Measurements from ENCODE around the gene HSPB9.

HSPB9 gene

DNA sequence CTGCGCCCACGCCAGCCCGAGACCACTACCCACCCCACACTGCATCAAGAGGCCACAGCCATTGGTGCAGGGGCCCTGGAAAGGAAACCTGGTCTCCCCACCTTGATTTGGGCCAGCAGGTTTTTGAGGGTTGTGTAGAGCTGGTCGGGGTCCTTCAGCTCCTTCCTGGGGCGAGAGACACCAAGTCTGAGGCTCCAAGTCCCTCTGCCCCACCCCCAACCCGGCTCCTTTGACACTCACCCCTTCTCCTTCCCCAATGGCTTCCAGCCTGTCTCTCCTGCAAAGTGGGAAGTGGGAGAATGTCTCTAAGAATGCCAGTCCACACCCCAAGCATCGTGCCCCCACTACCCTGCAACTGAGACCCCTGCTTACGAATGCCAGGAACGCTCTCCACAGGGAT lies 8.5 kb upstream of the HSPB9 start:
- no peak for DNase-seq (ENCODE audit: low spot score)
- in situ Hi-C loops (cut with MboI; ENCODE audit: low sequenced_read_pairs, unreplicated experiment): loop anchor here (10.0 kb wide), 1 partner anchor 149 kb away; the partner anchor contains the start of gene CNP
- TF ChIP-seq, protein P1, sequence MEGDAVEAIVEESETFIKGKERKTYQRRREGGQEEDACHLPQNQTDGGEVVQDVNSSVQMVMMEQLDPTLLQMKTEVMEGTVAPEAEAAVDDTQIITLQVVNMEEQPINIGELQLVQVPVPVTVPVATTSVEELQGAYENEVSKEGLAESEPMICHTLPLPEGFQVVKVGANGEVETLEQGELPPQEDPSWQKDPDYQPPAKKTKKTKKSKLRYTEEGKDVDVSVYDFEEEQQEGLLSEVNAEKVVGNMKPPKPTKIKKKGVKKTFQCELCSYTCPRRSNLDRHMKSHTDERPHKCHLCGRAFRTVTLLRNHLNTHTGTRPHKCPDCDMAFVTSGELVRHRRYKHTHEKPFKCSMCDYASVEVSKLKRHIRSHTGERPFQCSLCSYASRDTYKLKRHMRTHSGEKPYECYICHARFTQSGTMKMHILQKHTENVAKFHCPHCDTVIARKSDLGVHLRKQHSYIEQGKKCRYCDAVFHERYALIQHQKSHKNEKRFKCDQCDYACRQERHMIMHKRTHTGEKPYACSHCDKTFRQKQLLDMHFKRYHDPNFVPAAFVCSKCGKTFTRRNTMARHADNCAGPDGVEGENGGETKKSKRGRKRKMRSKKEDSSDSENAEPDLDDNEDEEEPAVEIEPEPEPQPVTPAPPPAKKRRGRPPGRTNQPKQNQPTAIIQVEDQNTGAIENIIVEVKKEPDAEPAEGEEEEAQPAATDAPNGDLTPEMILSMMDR (IDR thresholded peaks at IDR 0.05; ENCODE audit: borderline replicate concordance, control extremely low read depth, extremely low read depth, insufficient read depth, missing control alignments): no peak

DNA sequence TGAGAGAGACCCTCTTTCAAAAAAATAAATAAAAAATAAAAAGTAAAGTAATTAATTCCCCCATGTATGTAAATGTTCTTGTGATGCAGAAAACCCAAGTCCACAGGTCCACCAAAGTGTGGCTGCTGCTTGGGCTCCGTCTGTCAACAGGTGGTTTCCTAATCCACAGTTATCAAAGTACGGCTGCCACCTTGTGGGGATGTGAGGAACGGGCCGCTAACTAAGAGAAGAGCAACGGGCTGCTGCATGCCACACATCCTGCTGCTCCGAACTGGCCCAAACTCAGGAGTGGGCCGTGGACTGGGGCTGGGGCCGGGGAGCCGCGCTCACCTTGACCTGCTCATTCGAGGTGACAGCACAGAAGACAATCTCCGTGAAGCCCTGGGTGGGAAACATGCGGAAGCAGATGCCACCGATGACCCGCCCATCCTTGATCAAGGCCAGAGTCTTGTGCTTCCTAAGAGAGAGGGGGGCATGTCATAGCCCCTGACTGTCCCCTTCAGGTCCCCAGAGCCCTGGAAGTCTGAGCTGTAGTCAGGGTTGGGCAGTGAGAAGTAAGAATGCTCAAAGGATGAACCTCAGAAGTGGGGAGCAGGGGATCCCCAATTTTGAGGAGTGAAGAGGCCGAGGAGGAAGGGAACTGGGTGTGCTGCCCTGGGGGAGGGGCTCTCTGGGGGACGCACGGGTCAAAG lies 5.8 kb upstream of the HSPB9 start:
- in situ Hi-C loops (cut with MboI; ENCODE audit: low sequenced_read_pairs, unreplicated experiment): loop anchor here (10.0 kb wide), 1 partner anchor 152 kb away; the partner anchor contains the start of gene CNP

DNA sequence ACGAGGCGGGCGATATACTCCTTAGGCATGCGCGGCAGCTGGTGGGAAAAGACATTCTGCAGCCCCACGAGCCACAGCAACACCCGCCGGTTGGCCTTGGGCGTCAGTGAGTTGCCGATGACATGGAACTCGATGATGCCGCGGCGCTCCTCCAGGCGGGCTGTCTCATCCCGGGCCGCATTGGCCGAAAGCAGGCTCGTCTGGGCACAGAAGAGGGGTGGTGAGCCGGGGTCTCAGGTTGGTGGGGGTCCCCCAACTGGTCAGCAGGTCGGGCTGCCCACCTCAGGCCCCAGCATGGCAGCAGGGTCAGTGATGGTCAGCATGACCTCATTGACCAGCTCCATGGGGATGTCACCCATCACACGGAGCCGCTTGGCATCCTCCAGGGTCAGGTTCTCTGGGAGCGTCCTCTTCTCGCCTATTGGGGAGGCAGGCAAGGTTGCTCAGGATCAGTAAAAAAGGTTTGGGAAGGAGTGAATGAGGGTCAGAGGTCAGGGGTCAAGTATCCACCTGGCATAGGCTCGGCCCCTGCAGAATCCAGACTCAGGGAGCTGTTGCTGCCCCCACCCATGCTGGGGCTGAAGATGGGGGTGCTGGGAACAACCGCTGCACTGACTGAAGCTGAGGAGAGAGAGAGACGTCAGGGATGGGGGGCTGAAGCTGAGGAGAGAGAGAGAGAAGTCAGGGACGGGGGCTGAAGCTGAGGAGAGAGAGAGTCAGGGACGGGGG lies 5.0 kb upstream of the HSPB9 start:
- TF ChIP-seq, protein P1 (IDR thresholded peaks at IDR 0.05; ENCODE audit: borderline replicate concordance, control extremely low read depth, extremely low read depth, insufficient read depth, missing control alignments): no peak
- in situ Hi-C loops (cut with MboI; ENCODE audit: low sequenced_read_pairs, unreplicated experiment): loop anchor here (10.0 kb wide), 1 partner anchor 153 kb away; the partner anchor contains the start of gene CNP
- no peak for DNase-seq (ENCODE audit: low spot score)

More for the DNA sequence above, 5.8 kb upstream of the HSPB9 start:
- TF ChIP-seq, protein P1 (IDR thresholded peaks at IDR 0.05; ENCODE audit: borderline replicate concordance, control extremely low read depth, extremely low read depth, insufficient read depth, missing control alignments): peak; percentile 89
- DNase-seq (ENCODE audit: low spot score): peak; percentile 87

DNA sequence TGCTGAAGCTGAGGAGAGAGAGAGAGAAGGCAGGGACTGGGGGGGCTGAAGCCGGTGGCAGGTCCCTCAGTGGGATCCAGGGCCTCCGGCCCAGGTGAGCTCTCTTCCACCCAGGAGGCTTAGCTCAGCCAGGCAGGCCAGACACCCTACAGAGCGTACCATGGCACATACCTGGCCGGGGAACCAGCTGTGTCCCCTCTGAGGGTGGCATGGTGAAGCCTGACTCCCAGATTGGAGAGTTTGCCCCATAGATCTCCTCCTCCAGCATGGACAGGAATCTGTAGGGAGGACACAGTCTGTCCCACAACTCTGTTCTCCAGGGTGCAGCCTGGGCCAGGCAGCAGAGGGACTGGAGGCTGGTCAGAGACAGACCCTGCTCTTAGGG lies 4.5 kb upstream of the HSPB9 start:
- TF ChIP-seq, protein P1 (IDR thresholded peaks at IDR 0.05; ENCODE audit: borderline replicate concordance, control extremely low read depth, extremely low read depth, insufficient read depth, missing control alignments): no peak
- in situ Hi-C loops (cut with MboI; ENCODE audit: low sequenced_read_pairs, unreplicated experiment): loop anchor here (10.0 kb wide), 1 partner anchor 153 kb away; the partner anchor contains the start of gene CNP
- no peak for DNase-seq (ENCODE audit: low spot score)

DNA sequence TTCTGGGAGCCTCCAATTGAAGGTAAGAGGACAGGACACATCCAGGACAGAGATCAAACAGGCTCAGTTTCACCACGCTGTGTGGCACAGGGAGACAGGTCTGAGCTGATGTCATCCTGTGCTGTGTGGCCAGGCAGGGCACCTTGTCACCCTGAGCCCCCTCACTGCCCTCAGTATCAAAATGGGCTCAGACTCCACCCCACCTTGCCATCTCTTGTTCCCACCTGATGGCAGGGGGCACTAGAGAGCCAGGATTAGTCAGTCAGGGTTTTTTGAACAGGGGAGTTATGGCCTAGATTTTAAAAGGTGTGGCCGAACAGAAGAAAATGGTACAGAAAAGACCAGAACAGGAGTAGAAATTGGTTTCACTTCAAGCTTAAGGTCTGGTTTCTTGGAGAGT lies 4.1 kb upstream of the HSPB9 start:
- DNase-seq (ENCODE audit: low spot score): peak; percentile 67

DNA sequence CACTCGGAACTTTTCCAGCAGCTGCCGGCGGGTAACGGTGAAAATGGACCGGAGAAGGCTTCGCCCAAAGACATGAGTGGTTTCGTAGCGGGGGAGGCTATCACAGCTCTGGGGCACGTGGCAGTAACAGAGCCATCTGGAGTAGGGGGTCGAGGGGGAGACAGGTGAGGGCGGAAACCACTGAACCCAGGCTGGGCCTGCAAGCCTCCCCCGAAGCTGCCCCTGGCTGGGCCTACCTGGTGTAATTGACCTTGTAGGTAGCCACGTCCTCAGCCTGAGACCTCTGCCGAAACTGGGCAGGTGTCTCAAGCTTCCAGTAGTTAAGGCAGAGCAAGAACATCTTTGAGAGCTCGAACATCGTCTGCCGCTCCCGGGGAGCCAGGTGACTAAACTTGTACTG lies 3.3 kb upstream of the HSPB9 start:
- TF ChIP-seq, protein P1 (IDR thresholded peaks at IDR 0.05; ENCODE audit: borderline replicate concordance, control extremely low read depth, extremely low read depth, insufficient read depth, missing control alignments): no peak
- in situ Hi-C loops (cut with MboI; ENCODE audit: low sequenced_read_pairs, unreplicated experiment): loop anchor here (10.0 kb wide), 1 partner anchor 154 kb away; the partner anchor contains the start of gene CNP
- no peak for DNase-seq (ENCODE audit: low spot score)

More for the DNA sequence above, 4.1 kb upstream of the HSPB9 start:
- TF ChIP-seq, protein P1 (IDR thresholded peaks at IDR 0.05; ENCODE audit: borderline replicate concordance, control extremely low read depth, extremely low read depth, insufficient read depth, missing control alignments): peak; percentile 47
- in situ Hi-C loops (cut with MboI; ENCODE audit: low sequenced_read_pairs, unreplicated experiment): loop anchor here (10.0 kb wide), 1 partner anchor 154 kb away; the partner anchor contains the start of gene CNP
